Keratinocyte (primary cell): ENCODE results near the gene LPAR5.

Source experiments
- CTCF ChIP-seq, 3 experiments: IDR thresholded peaks in 1 of 3; conservative IDR thresholded peaks in 1 of 3; optimal IDR thresholded peaks in 1 of 3; 2 replicates in 2 of 3; 3 replicates in 1 of 3; pipeline versions ENCODE3 to v1.5.1; 2011; ENCODE audit warnings: low read length in 3 of 3, mild to moderate bottlenecking in 3 of 3, moderate library complexity in 2 of 3, control low read depth in 1 of 3, inconsistent platforms in 1 of 3; ENCODE audit not compliant: insufficient read depth in 2 of 3; ENCODE audit errors: extremely low read depth in 1 of 3
- EZH2 ChIP-seq: IDR thresholded peaks from one replicate; pipeline ENCODE4 v1.6.1; 2012; ENCODE audit warnings: inconsistent platforms, mild to moderate bottlenecking, low read length, moderate library complexity

- TF ChIP-seq CTCF (optimal IDR thresholded peaks at IDR 0.05 in 1 of 3, IDR thresholded peaks at IDR 0.05 in 1 of 3, conservative IDR thresholded peaks at IDR 0.05 in 1 of 3; ENCODE audit: extremely low read depth in 1 of 3, insufficient read depth in 2 of 3, low read length in 3 of 3) (no peak), EZH2 (no peak)
These were observed 62.8 kb downstream of the LPAR5 start for GRCh38 chr12:6573001-6573400.
